Measurements from ENCODE around the gene TNPO2.

DNA sequence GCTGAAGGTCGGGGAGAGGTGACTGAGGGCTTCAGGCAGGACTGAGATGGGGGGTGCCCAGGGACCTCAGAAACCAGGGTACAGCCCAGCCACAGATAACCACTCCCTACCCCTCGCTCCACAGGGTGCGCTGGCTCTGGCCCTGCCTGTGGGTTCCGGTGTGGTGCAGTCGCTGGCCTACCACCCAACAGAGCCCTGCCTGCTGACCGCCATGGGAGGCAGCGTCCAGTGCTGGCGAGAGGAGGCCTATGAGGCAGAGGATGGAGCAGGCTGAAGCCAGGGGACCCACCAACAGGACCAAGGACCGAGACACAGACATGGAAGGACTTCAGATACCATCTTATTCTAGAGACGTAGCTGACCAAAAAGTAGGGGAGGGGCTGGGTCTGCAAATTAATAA lies 48.3 kb downstream of the TNPO2 start:
- no peak for TF ChIP-seq CTCF (IDR thresholded peaks at IDR 0.05)
- TF ChIP-seq POLR2A (IDR thresholded peaks at IDR 0.05; ENCODE audit: low read depth), result no peak
- no peak for TF ChIP-seq EP300 (IDR thresholded peaks at IDR 0.05)

All from esophagus muscularis mucosa (tissue), 4 donors.